ENCODE data around the gene MTX1. TPM values are rescaled to one million over a fixed set of nuclear protein-coding genes. Genes with fewer than 3 reads are reported as not detected.
A peak's percentile ranks its signal among the peaks of the same experiment; 100 is the strongest.
"Not testable (repeated sequence)": the region's sequence is repeated elsewhere in the genome, so short reads cannot be mapped to it uniquely, and the experiment has no call there.

The MTX1 gene
- total and polyA plus RNA-seq, 2 experiments from 2014 or later = 61.4 to 69.2 TPM

DNA sequence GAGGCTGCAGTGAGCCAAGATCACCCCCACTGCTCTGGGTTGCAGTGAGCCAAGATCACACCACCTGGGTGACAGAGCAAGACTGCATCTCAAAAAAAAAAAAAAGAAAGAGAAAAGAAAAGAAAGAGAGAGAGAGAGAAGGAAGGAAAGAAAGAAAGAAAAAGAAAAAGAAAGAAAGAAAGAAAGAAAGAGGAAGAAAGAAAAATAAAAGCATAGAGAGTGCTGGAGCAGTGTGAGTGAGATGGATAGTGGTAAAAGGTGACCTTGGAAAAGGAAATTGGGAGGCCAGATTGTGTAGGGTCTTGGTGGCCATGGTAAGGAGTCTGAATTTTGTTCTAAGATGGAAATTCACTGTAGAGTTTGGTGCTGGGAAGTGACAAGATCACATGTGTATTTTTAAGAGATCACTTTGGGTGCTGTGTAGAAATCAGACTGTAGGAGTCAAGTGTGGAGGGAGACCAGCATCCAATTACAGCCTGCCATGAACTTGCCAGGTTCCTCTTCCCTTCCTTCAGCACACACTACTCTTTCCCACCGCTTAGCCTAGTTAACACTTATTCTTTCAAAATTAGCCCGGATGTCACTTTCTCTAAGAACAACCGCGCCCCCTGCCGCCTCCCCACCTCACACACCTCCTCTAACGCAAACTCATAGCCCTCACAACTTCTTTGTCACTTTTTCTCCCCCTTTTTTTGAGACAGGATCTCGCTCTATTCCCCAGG, 17.9 kb downstream of the MTX1 start:
- Histone ChIP-seq H3K27ac (peak overlapping the region; percentile 84), H3K9me3 (ENCODE audit: low read depth) (no peaks in the 10 kb centered on the region), H2AFZ (peak overlapping the region; percentile 85), H3K27me3 (replicated peaks; ENCODE audit: insufficient read depth) (no peaks in the 10 kb centered on the region), H4K20me1 (ENCODE audit: insufficient read depth) (no peaks in the 10 kb centered on the region), H3K79me2 (ENCODE audit: insufficient read depth) (peaks cover 29% of the 10 kb centered on the region), H3K4me1 (ENCODE audit: insufficient read depth) (peaks cover 30% of the 10 kb centered on the region), H3K4me3 (peak overlapping the region; percentile 91), H3K4me2 (ENCODE audit: unreplicated experiment) (peak overlapping the region; percentile 93), H3K9me2 (ENCODE audit: insufficient read depth) (no peaks in the 10 kb centered on the region), H3K36me3 (ENCODE audit: low read depth) (no peaks in the 10 kb centered on the region), H3K9ac (peak overlapping the region; percentile 89), H3F3A (ENCODE audit: insufficient read depth) (peaks cover 29% of the 10 kb centered on the region)
- TF ChIP-seq EZH2phosphoT487 (IDR thresholded peaks at IDR 0.05; ENCODE audit: insufficient read depth, low read depth) = no peak
- no peak for TF ChIP-seq EZH2 (IDR thresholded peaks at IDR 0.05; ENCODE audit: insufficient read depth, poor library complexity, severe bottlenecking)
- peak; percentile 84 for DNase-seq
- WGBS, 2 experiments (ENCODE audit: low coverage in 1 of 2, low lambda C conversion rate in 2 of 2, missing lambda C conversion rate in 2 of 2) = 1 to 3% methylated on average over 7 of the region's 7 CpGs
- in situ Hi-C loops (cut with MboI) = no loop called here

GRCh38 chr1:155226910-155227260, 18.4 kb downstream of the MTX1 start:
- in situ Hi-C loops (cut with MboI) = no loop called here
- peak; percentile 77 for DNase-seq
- H3K4me2 ChIP-seq (ENCODE audit: unreplicated experiment) = peak overlapping the region; percentile 93

GRCh38 chr1:155227261-155228095, 19.0 kb downstream of the MTX1 start:
- H4K20me1 ChIP-seq (ENCODE audit: insufficient read depth) = no peaks in the 10 kb centered on the region
- peaks cover 29% of the 10 kb centered on the region for H3F3A ChIP-seq (ENCODE audit: insufficient read depth)
- no peaks in the 10 kb centered on the region for H3K27me3 ChIP-seq (replicated peaks; ENCODE audit: insufficient read depth)
- H3K4me2 ChIP-seq (ENCODE audit: unreplicated experiment) = peak overlapping the region; percentile 93
- H3K36me3 ChIP-seq (ENCODE audit: low read depth) = no peaks in the 10 kb centered on the region
- peak overlapping the region; percentile 89 for H3K9ac ChIP-seq
- in situ Hi-C loops (cut with MboI) = no loop called here
- peaks cover 42% of the 10 kb centered on the region for H3K4me1 ChIP-seq (ENCODE audit: insufficient read depth)
- DNase-seq = peak; percentile 99
- H2AFZ ChIP-seq = peak overlapping the region; percentile 91
- no peaks in the 10 kb centered on the region for H3K9me3 ChIP-seq (ENCODE audit: low read depth)
- peak overlapping the region; percentile 91 for H3K4me3 ChIP-seq
- H3K79me2 ChIP-seq (ENCODE audit: insufficient read depth) = peaks cover 29% of the 10 kb centered on the region
- peak overlapping the region; percentile 84 for H3K27ac ChIP-seq
- no peak for TF ChIP-seq EZH2 (IDR thresholded peaks at IDR 0.05; ENCODE audit: insufficient read depth, poor library complexity, severe bottlenecking)
- TF ChIP-seq EZH2phosphoT487 (IDR thresholded peaks at IDR 0.05; ENCODE audit: insufficient read depth, low read depth) = no peak
- H3K9me2 ChIP-seq (ENCODE audit: insufficient read depth) = no peaks in the 10 kb centered on the region
- WGBS, 2 experiments (ENCODE audit: low coverage in 1 of 2, low lambda C conversion rate in 2 of 2, missing lambda C conversion rate in 2 of 2) = 2 to 4% methylated on average over 35 to 42 of the region's 42 CpGs

More at GRCh38 chr1:155226910-155227260, 18.4 kb downstream of the MTX1 start:
- no peaks in the 10 kb centered on the region for H3K9me3 ChIP-seq (ENCODE audit: low read depth)
- H2AFZ ChIP-seq = peak overlapping the region; percentile 85
- peaks cover 29% of the 10 kb centered on the region for H3K79me2 ChIP-seq (ENCODE audit: insufficient read depth)
- TF ChIP-seq EZH2 (IDR thresholded peaks at IDR 0.05; ENCODE audit: insufficient read depth, poor library complexity, severe bottlenecking) (no peak), EZH2phosphoT487 (IDR thresholded peaks at IDR 0.05; ENCODE audit: insufficient read depth, low read depth) (no peak)
- no peaks in the 10 kb centered on the region for H3K36me3 ChIP-seq (ENCODE audit: low read depth)
- H3K9me2 ChIP-seq (ENCODE audit: insufficient read depth) = no peaks in the 10 kb centered on the region
- peak overlapping the region; percentile 84 for H3K27ac ChIP-seq
- 0 to 1% methylated on average over 19 of the region's 19 CpGs for WGBS, 2 experiments (ENCODE audit: low coverage in 1 of 2, low lambda C conversion rate in 2 of 2, missing lambda C conversion rate in 2 of 2)
- H3K9ac ChIP-seq = peak overlapping the region; percentile 89
- H3K4me3 ChIP-seq = peak overlapping the region; percentile 91
- no peaks in the 10 kb centered on the region for H4K20me1 ChIP-seq (ENCODE audit: insufficient read depth)
- H3K27me3 ChIP-seq (replicated peaks; ENCODE audit: insufficient read depth) = no peaks in the 10 kb centered on the region
- H3K4me1 ChIP-seq (ENCODE audit: insufficient read depth) = peaks cover 36% of the 10 kb centered on the region
- peaks cover 29% of the 10 kb centered on the region for H3F3A ChIP-seq (ENCODE audit: insufficient read depth)

DNA sequence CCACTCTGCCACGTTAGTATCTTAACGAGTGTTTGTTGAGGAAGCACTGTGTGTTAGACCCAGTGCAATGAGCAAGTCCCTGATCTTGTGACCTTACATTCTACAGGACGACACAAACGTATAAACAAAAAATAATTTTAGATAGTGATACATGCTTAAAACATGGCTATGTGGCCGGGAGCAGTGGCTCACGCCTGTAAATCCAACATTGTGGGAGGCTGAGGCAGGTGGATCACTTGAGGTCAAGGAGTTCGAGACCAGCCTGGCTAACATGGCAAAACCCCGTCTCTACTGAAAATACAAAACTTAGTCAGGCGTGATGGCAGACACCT, 19.6 kb downstream of the MTX1 start:
- Histone ChIP-seq H2AFZ (peak overlapping the region; percentile 91), H3K4me3 (peak overlapping the region; percentile 91), H3F3A (ENCODE audit: insufficient read depth) (peaks cover 29% of the 10 kb centered on the region), H3K4me1 (ENCODE audit: insufficient read depth) (peaks cover 44% of the 10 kb centered on the region), H3K9ac (peak overlapping the region; percentile 76), H4K20me1 (ENCODE audit: insufficient read depth) (no peaks in the 10 kb centered on the region), H3K27me3 (replicated peaks; ENCODE audit: insufficient read depth) (no peaks in the 10 kb centered on the region), H3K9me2 (ENCODE audit: insufficient read depth) (no peaks in the 10 kb centered on the region), H3K9me3 (ENCODE audit: low read depth) (no peaks in the 10 kb centered on the region), H3K4me2 (ENCODE audit: unreplicated experiment) (peak overlapping the region; percentile 81), H3K79me2 (ENCODE audit: insufficient read depth) (peaks cover 27% of the 10 kb centered on the region), H3K27ac (peak overlapping the region; percentile 58), H3K36me3 (ENCODE audit: low read depth) (no peaks in the 10 kb centered on the region)
- no peak for TF ChIP-seq EZH2phosphoT487 (IDR thresholded peaks at IDR 0.05; ENCODE audit: insufficient read depth, low read depth)
- TF ChIP-seq EZH2 (IDR thresholded peaks at IDR 0.05; ENCODE audit: insufficient read depth, poor library complexity, severe bottlenecking) = no peak
- 54 to 58% methylated on average over 9 of the region's 9 CpGs for WGBS, 2 experiments (ENCODE audit: low coverage in 1 of 2, low lambda C conversion rate in 2 of 2, missing lambda C conversion rate in 2 of 2)
- in situ Hi-C loops (cut with MboI) = no loop called here
- no peak for DNase-seq

- H3F3A ChIP-seq (ENCODE audit: insufficient read depth); H2AFZ ChIP-seq; H3K4me2 ChIP-seq (ENCODE audit: unreplicated experiment); H3K27me3 ChIP-seq (replicated peaks; ENCODE audit: insufficient read depth); DNase-seq; H4K20me1 ChIP-seq (ENCODE audit: insufficient read depth); H3K4me3 ChIP-seq; H3K9me2 ChIP-seq (ENCODE audit: insufficient read depth); H3K36me3 ChIP-seq (ENCODE audit: low read depth); H3K9ac ChIP-seq; in situ Hi-C loops (cut with MboI); H3K9me3 ChIP-seq (ENCODE audit: low read depth); H3K79me2 ChIP-seq (ENCODE audit: insufficient read depth): not testable (repeated sequence)
- H3K4me1 ChIP-seq (ENCODE audit: insufficient read depth) = peaks cover 21% of the 10 kb centered on the region
- WGBS, 2 experiments (ENCODE audit: low coverage in 1 of 2, low lambda C conversion rate in 2 of 2, missing lambda C conversion rate in 2 of 2) = 35 to 37% methylated on average over 3 of the region's 3 CpGs
- peak overlapping the region; percentile 64; the same call in 1 of the 2 replicates for H3K27ac ChIP-seq
Measured at GRCh38 chr1:155231302-155231701, 22.8 kb downstream of the MTX1 start.

DNA sequence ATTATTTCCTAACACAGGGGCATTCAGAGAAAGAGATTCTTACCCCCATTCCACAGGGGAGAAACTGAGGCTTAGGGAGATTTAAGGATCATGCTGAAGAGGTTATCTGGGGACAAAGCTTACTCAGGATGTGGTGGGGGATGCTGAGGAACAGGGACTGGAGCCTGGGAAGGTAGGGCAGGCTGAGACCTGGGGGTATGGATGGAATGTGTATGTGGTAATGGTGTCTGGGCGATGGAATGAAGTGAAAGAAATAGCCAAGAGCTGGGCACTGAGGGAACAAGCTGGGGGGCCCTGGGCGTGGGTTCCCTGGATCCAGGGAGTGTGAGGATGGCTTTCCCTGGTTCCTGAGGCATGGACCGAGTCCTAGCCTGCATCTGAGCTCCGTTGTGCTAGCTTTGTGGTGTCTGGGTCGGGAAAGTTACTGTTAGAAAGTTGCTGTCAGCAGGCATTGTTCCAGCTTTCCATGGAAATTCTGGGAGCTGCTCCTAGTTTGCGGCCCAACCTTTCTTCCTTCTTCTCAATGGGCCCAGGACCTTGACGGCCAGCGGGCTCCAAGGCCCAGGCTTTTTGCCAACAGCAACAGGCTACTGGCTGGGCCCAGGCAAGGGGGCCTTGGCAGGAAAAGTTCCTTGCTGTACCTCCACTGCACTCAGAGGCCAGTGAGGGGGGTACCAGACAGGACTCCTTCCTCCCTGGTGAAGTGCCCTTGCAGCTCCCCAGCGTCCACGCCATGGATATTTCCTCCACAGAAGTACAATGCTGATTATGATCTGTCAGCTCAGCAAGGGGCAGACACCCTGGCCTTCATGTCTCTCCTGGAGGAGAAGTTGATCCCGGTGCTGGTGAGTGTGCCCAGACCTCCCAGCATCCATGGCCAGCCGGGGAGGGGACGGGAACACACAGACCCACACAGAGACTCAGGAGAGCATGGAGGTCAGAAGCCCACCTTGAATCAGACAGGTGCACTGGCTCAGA, 23.8 kb downstream of the MTX1 start:
- Histone ChIP-seq H3K4me1 (ENCODE audit: insufficient read depth) (peaks cover 20% of the 10 kb centered on the region), H3K9ac (peak overlapping the region; percentile 47; the same call in 1 of the 2 replicates), H3K27ac (peak overlapping the region; percentile 64)
- H3F3A ChIP-seq (ENCODE audit: insufficient read depth); H3K9me3 ChIP-seq (ENCODE audit: low read depth); H3K4me3 ChIP-seq; H3K27me3 ChIP-seq (replicated peaks; ENCODE audit: insufficient read depth); H2AFZ ChIP-seq; H3K4me2 ChIP-seq (ENCODE audit: unreplicated experiment); in situ Hi-C loops (cut with MboI); H3K9me2 ChIP-seq (ENCODE audit: insufficient read depth); H3K79me2 ChIP-seq (ENCODE audit: insufficient read depth); H3K36me3 ChIP-seq (ENCODE audit: low read depth); H4K20me1 ChIP-seq (ENCODE audit: insufficient read depth): not testable (repeated sequence)
- DNase-seq = peak; percentile 59
- 31 to 40% methylated on average over 11 to 13 of the region's 13 CpGs for WGBS, 2 experiments (ENCODE audit: low coverage in 1 of 2, low lambda C conversion rate in 2 of 2, missing lambda C conversion rate in 2 of 2)

All from GM23248 (cell line).